ENCODE results near the gene FSTL4.

DNA sequence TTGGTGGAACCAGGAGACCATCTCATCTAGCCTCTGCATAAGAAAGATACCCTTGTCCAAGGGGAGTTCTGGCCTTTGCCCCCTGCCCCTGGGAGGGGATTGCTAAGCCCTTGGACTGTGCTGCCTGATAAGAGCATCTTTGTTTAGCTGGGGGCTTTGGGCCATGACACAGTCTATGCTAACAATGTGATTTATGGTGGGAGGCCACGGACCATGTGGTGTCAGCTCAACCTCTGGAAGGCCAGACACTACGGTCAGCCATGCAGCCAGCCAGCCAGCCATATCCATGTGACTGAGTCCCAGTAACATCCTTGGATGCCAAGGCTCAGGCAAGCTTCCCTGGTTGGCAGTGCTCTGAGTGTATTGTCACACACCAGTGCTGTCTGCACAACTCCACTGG is 244.4 kb downstream of the FSTL4 start:
- TF ChIP-seq, protein P1, sequence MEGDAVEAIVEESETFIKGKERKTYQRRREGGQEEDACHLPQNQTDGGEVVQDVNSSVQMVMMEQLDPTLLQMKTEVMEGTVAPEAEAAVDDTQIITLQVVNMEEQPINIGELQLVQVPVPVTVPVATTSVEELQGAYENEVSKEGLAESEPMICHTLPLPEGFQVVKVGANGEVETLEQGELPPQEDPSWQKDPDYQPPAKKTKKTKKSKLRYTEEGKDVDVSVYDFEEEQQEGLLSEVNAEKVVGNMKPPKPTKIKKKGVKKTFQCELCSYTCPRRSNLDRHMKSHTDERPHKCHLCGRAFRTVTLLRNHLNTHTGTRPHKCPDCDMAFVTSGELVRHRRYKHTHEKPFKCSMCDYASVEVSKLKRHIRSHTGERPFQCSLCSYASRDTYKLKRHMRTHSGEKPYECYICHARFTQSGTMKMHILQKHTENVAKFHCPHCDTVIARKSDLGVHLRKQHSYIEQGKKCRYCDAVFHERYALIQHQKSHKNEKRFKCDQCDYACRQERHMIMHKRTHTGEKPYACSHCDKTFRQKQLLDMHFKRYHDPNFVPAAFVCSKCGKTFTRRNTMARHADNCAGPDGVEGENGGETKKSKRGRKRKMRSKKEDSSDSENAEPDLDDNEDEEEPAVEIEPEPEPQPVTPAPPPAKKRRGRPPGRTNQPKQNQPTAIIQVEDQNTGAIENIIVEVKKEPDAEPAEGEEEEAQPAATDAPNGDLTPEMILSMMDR (IDR thresholded peaks at IDR 0.05; ENCODE audit: poor library complexity, severe bottlenecking) = no peak
- TF ChIP-seq EP300 (conservative IDR thresholded peaks at IDR 0.05; ENCODE audit: poor library complexity, severe bottlenecking) (no peak), SMC3 (conservative IDR thresholded peaks at IDR 0.05; ENCODE audit: poor library complexity) (no peak), TAF1 (IDR thresholded peaks at IDR 0.05; ENCODE audit: low read depth) (no peak), RAD21 (conservative IDR thresholded peaks at IDR 0.05) (no peak), EZH2 (IDR thresholded peaks at IDR 0.05; ENCODE audit: borderline replicate concordance, insufficient read depth, low read length, poor library complexity, severe bottlenecking) (no peak), POLR2AphosphoS5 (IDR thresholded peaks at IDR 0.05) (no peak)
- TF ChIP-seq, protein P2, sequence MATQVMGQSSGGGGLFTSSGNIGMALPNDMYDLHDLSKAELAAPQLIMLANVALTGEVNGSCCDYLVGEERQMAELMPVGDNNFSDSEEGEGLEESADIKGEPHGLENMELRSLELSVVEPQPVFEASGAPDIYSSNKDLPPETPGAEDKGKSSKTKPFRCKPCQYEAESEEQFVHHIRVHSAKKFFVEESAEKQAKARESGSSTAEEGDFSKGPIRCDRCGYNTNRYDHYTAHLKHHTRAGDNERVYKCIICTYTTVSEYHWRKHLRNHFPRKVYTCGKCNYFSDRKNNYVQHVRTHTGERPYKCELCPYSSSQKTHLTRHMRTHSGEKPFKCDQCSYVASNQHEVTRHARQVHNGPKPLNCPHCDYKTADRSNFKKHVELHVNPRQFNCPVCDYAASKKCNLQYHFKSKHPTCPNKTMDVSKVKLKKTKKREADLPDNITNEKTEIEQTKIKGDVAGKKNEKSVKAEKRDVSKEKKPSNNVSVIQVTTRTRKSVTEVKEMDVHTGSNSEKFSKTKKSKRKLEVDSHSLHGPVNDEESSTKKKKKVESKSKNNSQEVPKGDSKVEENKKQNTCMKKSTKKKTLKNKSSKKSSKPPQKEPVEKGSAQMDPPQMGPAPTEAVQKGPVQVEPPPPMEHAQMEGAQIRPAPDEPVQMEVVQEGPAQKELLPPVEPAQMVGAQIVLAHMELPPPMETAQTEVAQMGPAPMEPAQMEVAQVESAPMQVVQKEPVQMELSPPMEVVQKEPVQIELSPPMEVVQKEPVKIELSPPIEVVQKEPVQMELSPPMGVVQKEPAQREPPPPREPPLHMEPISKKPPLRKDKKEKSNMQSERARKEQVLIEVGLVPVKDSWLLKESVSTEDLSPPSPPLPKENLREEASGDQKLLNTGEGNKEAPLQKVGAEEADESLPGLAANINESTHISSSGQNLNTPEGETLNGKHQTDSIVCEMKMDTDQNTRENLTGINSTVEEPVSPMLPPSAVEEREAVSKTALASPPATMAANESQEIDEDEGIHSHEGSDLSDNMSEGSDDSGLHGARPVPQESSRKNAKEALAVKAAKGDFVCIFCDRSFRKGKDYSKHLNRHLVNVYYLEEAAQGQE (IDR thresholded peaks at IDR 0.05; ENCODE audit: borderline replicate concordance) = no peak

All from neural cell (in vitro differentiated cells).